GM23248 (cell line): ENCODE data around the gene FAM163B.

Experiments
- EZH2 ChIP-seq: fragments of 200-600 bp; sonication (generic); IDR thresholded peaks from 2 replicates; pipeline ENCODE4 v1.6.1; 2018; ENCODE audit warnings: antibody characterized with exemption, mild to moderate bottlenecking; ENCODE audit not compliant: insufficient read depth, poor library complexity, severe bottlenecking
- EZH2phosphoT487 ChIP-seq: fragments of 200-600 bp; sonication (generic); IDR thresholded peaks from 2 replicates; pipeline ENCODE4 v1.6.1; 2018; ENCODE audit warnings: antibody characterized with exemption, moderate library complexity, mild to moderate bottlenecking, low read depth; ENCODE audit not compliant: insufficient read depth

DNA sequence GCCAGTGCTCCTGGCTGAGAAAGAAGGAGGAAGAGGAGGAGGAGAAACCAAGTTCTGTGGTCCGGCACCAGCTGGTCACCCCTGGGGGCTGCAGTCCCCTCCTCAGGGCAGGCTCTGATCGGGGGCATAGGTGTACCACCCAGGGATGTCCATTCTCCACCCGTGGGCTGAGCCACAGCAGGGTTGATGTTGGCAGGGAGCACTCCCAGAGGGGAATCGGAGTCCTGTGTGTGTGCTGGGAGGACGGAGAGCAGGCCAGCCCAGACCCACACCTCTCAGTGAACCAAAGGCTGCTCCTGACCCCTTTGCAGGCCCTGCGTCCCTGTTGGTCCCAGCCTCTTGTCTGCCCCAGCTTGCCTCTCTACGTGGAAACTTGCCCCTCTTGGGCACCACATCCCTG is 79.3 kb downstream of the FAM163B start:
- TF ChIP-seq EZH2phosphoT487 (no peak), EZH2 (no peak)
